H1 (cell line): ENCODE results near the gene CRTAC1. TPM values are rescaled to one million over a fixed set of nuclear protein-coding genes. Genes with fewer than 3 reads are reported as not detected.

Experiments used
- EZH2 ChIP-seq: fragments of 200-600 bp; sonication (generic); IDR thresholded peaks from 2 replicates; pipeline ENCODE4 v1.7.1; 2012; ENCODE audit warnings: low read depth, mild to moderate bottlenecking, moderate library complexity, low read length, inconsistent platforms; ENCODE audit not compliant: severe bottlenecking
- POU5F1 ChIP-seq: IDR thresholded peaks from 2 replicates; pipeline ENCODE4 v1.6.1; 2011; ENCODE audit warnings: low read depth, mild to moderate bottlenecking, low read length, moderate library complexity
- SP1 ChIP-seq: IDR thresholded peaks from 2 replicates; pipeline ENCODE4 v1.6.1; 2011; ENCODE audit warnings: low read depth, low read length
- polyA plus RNA-seq, 7 experiments: library from polyadenylated mRNA; depleted of rRNA in 3 of 7; stranded (reverse) in 5 of 7; unstranded in 2 of 7; fragments of >200 nt in 5 of 7; fragments of 200-250 nt in 2 of 7; gene quantifications; 1 replicate in 5 of 7; 2 replicates in 1 of 7; 4 replicates in 1 of 7; pipeline versions ENCODE4 v1.2.1 to v1.2.3, GENCODE V29; 2011 to 2013; ENCODE audit warnings: missing spikeins in 2 of 7, mixed read lengths in 2 of 7
- total RNA-seq: library from RNA; stranded (reverse); fragmentation: NEBNext Ultra II Directional; extraction: Animal tissue kit (Norgen Biotek cat#: 25700); gene quantifications from 2 replicates; pipeline ENCODE4 v1.2.1, GENCODE V29; 2021

The CRTAC1 gene
- total and polyA plus RNA-seq, 2 of the 8 experiments (the other 6 are each of a cell fraction or from before 2014, with no cell fraction given) = 0.91 to 1.2 TPM

- TF ChIP-seq EZH2 (no peak), SP1 (no peak), POU5F1 (no peak)
These were observed 155.0 kb downstream of the CRTAC1 start (continued) for GRCh38 chr10:97875391-97875790.
